GM12872 (cell line): ENCODE data around the gene PXDC1.

Experiments
- CTCF ChIP-seq: IDR thresholded peaks from 3 replicates; pipeline ENCODE4 v1.5.1; 2011; ENCODE audit warnings: low read depth, mild to moderate bottlenecking, low read length, moderate library complexity; ENCODE audit not compliant: insufficient read depth

PXDC1 gene

DNA sequence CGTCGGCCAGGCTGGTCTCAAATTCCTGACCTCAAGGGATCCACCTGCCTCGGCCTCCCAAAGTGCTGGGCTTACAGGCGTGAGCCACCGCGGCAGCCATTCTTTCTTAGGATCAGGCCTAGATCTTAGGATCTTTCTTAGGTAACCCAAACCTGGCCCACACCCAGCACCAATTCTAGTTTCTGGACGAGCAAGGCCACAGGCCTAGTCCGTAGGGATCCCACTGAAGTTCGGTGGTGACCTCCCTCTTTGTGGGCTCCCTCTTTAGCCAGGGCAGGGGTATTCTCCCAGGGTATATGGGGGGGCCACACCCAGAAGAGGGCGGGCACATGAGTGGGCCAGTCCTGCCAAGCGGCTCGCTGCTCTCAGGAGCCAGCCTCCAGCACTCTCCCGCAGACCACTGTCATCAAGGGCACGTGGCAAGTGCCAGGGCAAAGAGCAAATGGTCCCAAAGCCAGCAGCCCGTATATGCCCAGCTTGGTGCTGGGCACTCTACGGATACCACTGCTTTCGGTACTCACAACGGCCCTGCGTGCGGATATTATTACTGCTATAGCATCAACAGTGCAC is 6.5 kb downstream of the PXDC1 start:
- no peak for TF ChIP-seq CTCF

GRCh38 chr6:3744211-3744900 is 7.2 kb downstream of the PXDC1 start:
- TF ChIP-seq CTCF: no peak

- no peak for TF ChIP-seq CTCF
These were observed 8.0 kb downstream of the PXDC1 start for GRCh38 chr6:3743541-3743940.

GRCh38 chr6:3742426-3743344 is 8.8 kb downstream of the PXDC1 start:
- peak; percentile 86 for TF ChIP-seq CTCF

- no peak for TF ChIP-seq CTCF
These were observed 9.5 kb downstream of the PXDC1 start for GRCh38 chr6:3742076-3742425.

GRCh38 chr6:3741477-3741871 is 10.0 kb downstream of the PXDC1 start:
- TF ChIP-seq CTCF: no peak
